Mesenchymal stem cell (in vitro differentiated cells and primary cell): ENCODE data around the gene CCSER1.

Experiments used
- DNase-seq: peaks from one replicate; pipeline ENCODE4 v3.0.0-alpha.2; 2013
- H2AFZ ChIP-seq: one replicate; pipeline ENCODE4 v1.6.1; 2013; ENCODE audit warnings: low read depth, mild to moderate bottlenecking, control low read depth, inconsistent platforms, low read length, moderate library complexity
- H2AK5ac ChIP-seq: 2 replicates; pipeline ENCODE4 v1.6.1; 2013; ENCODE audit warnings: low read length, moderate library complexity, mild to moderate bottlenecking, inconsistent platforms; ENCODE audit not compliant: severe bottlenecking
- H2BK120ac ChIP-seq: one replicate; pipeline ENCODE4 v1.6.1; 2013; ENCODE audit warnings: low read depth, mild to moderate bottlenecking, inconsistent platforms, low read length, moderate library complexity
- H2BK12ac ChIP-seq, 2 experiments: one replicate each; pipeline ENCODE4 v1.6.1; 2013; ENCODE audit warnings: inconsistent platforms in 2 of 2, low read length in 2 of 2, mild to moderate bottlenecking in 2 of 2, moderate library complexity in 2 of 2, control low read depth in 1 of 2
- H2BK15ac ChIP-seq: one replicate; pipeline ENCODE4 v1.6.1; 2013; ENCODE audit warnings: mild to moderate bottlenecking, low read depth, inconsistent platforms; ENCODE audit not compliant: poor library complexity, severe bottlenecking
- H2BK5ac ChIP-seq: 2 replicates; pipeline ENCODE4 v1.6.1; 2013; ENCODE audit warnings: low read depth, mild to moderate bottlenecking, low read length, control low read depth, inconsistent platforms; ENCODE audit not compliant: poor library complexity, severe bottlenecking
- H3K14ac ChIP-seq, 2 experiments: one replicate each; pipeline ENCODE4 v1.6.1; 2013; ENCODE audit warnings: inconsistent platforms in 2 of 2, low read length in 2 of 2, control low read depth in 1 of 2, mild to moderate bottlenecking in 1 of 2, moderate library complexity in 1 of 2
- H3K18ac ChIP-seq, 2 experiments: one replicate each; pipeline ENCODE4 v1.6.1; 2013; ENCODE audit warnings: inconsistent platforms in 2 of 2, low read length in 2 of 2, control low read depth in 1 of 2, low read depth in 1 of 2, mild to moderate bottlenecking in 1 of 2
- H3K23ac ChIP-seq, 2 experiments: one replicate each; pipeline ENCODE4 v1.6.1; 2013; ENCODE audit warnings: inconsistent platforms in 2 of 2, low read length in 2 of 2, mild to moderate bottlenecking in 2 of 2, moderate library complexity in 2 of 2, control low read depth in 1 of 2
- H3K27ac ChIP-seq: 2 replicates; pipeline ENCODE4 v1.5.1; 2013; ENCODE audit warnings: mild to moderate bottlenecking, moderate library complexity, low read length, control low read depth, inconsistent platforms; ENCODE audit not compliant: poor library complexity, severe bottlenecking
- H3K27me3 ChIP-seq, 2 experiments: 2 replicates each; pipeline versions ENCODE4 v1.6.1 to v1.7.0; 2013; ENCODE audit warnings: low read length in 2 of 2, mild to moderate bottlenecking in 2 of 2, moderate library complexity in 2 of 2, control low read depth in 1 of 2, inconsistent platforms in 1 of 2; ENCODE audit not compliant: control insufficient read depth in 1 of 2, insufficient read depth in 1 of 2
- H3K36me3 ChIP-seq, 2 experiments: 2 replicates each; pipeline versions ENCODE4 v1.6.1 to v1.7.0; 2013; ENCODE audit warnings: low read length in 2 of 2, control low read depth in 1 of 2, inconsistent platforms in 1 of 2, low read depth in 1 of 2, mild to moderate bottlenecking in 1 of 2; ENCODE audit not compliant: insufficient read depth in 2 of 2, control insufficient read depth in 1 of 2
- H3K4ac ChIP-seq, 2 experiments: one replicate each; pipeline ENCODE4 v1.6.1; 2013; ENCODE audit warnings: inconsistent platforms in 2 of 2, low read length in 2 of 2, mild to moderate bottlenecking in 2 of 2, moderate library complexity in 2 of 2, control low read depth in 1 of 2, low read depth in 1 of 2
- H3K4me1 ChIP-seq: 2 replicates; pipeline ENCODE4 v1.6.1; 2013; ENCODE audit warnings: low read depth, low read length, control low read depth; ENCODE audit not compliant: control insufficient read depth, insufficient read depth
- H3K4me2 ChIP-seq: 2 replicates; pipeline ENCODE4 v1.6.1; 2013; ENCODE audit warnings: low read length, mild to moderate bottlenecking, inconsistent platforms; ENCODE audit not compliant: poor library complexity, severe bottlenecking
- H3K4me3 ChIP-seq, 2 experiments: 2 replicates each; pipeline versions ENCODE4 v1.5.1 to v1.7.0; 2013; ENCODE audit warnings: low read length in 2 of 2, mild to moderate bottlenecking in 2 of 2, control low read depth in 1 of 2, low read depth in 1 of 2; ENCODE audit not compliant: insufficient read depth in 1 of 2
- H3K79me1 ChIP-seq: replicated peaks from 2 replicates; pipeline ENCODE4 v1.6.1; 2013; ENCODE audit warnings: mild to moderate bottlenecking, control low read depth, low read length, inconsistent platforms; ENCODE audit not compliant: poor library complexity, severe bottlenecking
- H3K9ac ChIP-seq: 2 replicates; pipeline ENCODE4 v1.7.0; 2013; ENCODE audit warnings: mild to moderate bottlenecking, low read length, moderate library complexity
- H3K9me3 ChIP-seq: 2 replicates; pipeline ENCODE4 v1.7.0; 2013; ENCODE audit warnings: mild to moderate bottlenecking, low read length; ENCODE audit not compliant: control insufficient read depth
- H4K8ac ChIP-seq: one replicate; pipeline ENCODE4 v1.6.1; 2013; ENCODE audit warnings: inconsistent platforms, mild to moderate bottlenecking, low read length, moderate library complexity
- H4K91ac ChIP-seq: one replicate; pipeline ENCODE4 v1.6.1; 2013; ENCODE audit warnings: mild to moderate bottlenecking, low read length, inconsistent platforms
- WGBS: methylation state at CpG from one replicate; pipeline ENCODE4 v1.1.7; 2013; ENCODE audit warnings: mixed read lengths; 5-methylcytosine and 5-hydroxymethylcytosine counted together

Gene CCSER1

GRCh38 chr4:90148574-90149148 is 21.5 kb downstream of the CCSER1 start:
- H3K9ac ChIP-seq = no peak overlapping the region
- H2AFZ ChIP-seq = no peak overlapping the region
- H3K4me3 ChIP-seq = no peak overlapping the region
- H2BK15ac ChIP-seq = no peak overlapping the region
- no peak overlapping the region for H4K8ac ChIP-seq
- no peaks in the 10 kb centered on the region for H3K9me3 ChIP-seq
- 83% methylated on average over 1 of the region's 2 CpGs for WGBS
- H2BK120ac ChIP-seq = no peak overlapping the region
- no peak overlapping the region for H3K27ac ChIP-seq
- H3K18ac ChIP-seq = no peak overlapping the region
- no peak for DNase-seq
- no peaks in the 10 kb centered on the region for H3K27me3 ChIP-seq
- H3K4ac ChIP-seq = no peak overlapping the region
- H4K91ac ChIP-seq = no peak overlapping the region
- H2BK5ac ChIP-seq = no peak overlapping the region
- no peak overlapping the region for H3K14ac ChIP-seq
- no peak overlapping the region for H2BK12ac ChIP-seq
- H3K36me3 ChIP-seq = no peaks in the 10 kb centered on the region
- no peaks in the 10 kb centered on the region for H3K4me1 ChIP-seq
- H3K4me2 ChIP-seq = no peak overlapping the region
- H2AK5ac ChIP-seq = no peak overlapping the region
- H3K23ac ChIP-seq = no peak overlapping the region
- H3K79me1 ChIP-seq = no peaks in the 10 kb centered on the region

GRCh38 chr4:90152024-90152423 is 24.8 kb downstream of the CCSER1 start:
- H2AFZ ChIP-seq = no peak overlapping the region
- H4K8ac ChIP-seq = no peak overlapping the region
- H3K27me3 ChIP-seq = no peaks in the 10 kb centered on the region
- H3K14ac ChIP-seq = no peak overlapping the region
- no peak overlapping the region for H3K4me2 ChIP-seq
- no peaks in the 10 kb centered on the region for H3K79me1 ChIP-seq
- no peak overlapping the region for H2AK5ac ChIP-seq
- no peaks in the 10 kb centered on the region for H3K9me3 ChIP-seq
- H3K4me3 ChIP-seq = no peak overlapping the region
- no peak overlapping the region for H3K4ac ChIP-seq
- no peak overlapping the region for H2BK5ac ChIP-seq
- no peak overlapping the region for H3K27ac ChIP-seq
- no peak overlapping the region for H4K91ac ChIP-seq
- no peak overlapping the region for H3K23ac ChIP-seq
- no peak overlapping the region for H3K18ac ChIP-seq
- H3K36me3 ChIP-seq = no peaks in the 10 kb centered on the region
- H3K9ac ChIP-seq = no peak overlapping the region
- H2BK120ac ChIP-seq = no peak overlapping the region
- no peak overlapping the region for H2BK15ac ChIP-seq
- no peak for DNase-seq
- H3K4me1 ChIP-seq = no peaks in the 10 kb centered on the region
- H2BK12ac ChIP-seq = no peak overlapping the region

- H2BK15ac ChIP-seq = no peak overlapping the region
- no peak overlapping the region for H2AK5ac ChIP-seq
- no peak overlapping the region for H2BK5ac ChIP-seq
- H3K14ac ChIP-seq = no peak overlapping the region
- no peak for DNase-seq
- no peak overlapping the region for H2BK12ac ChIP-seq
- H3K4me3 ChIP-seq = no peak overlapping the region
- H3K79me1 ChIP-seq = no peaks in the 10 kb centered on the region
- no peak overlapping the region for H4K8ac ChIP-seq
- no peak overlapping the region for H2AFZ ChIP-seq
- H3K4ac ChIP-seq = no peak overlapping the region
- H3K23ac ChIP-seq = no peak overlapping the region
- WGBS = 70% methylated on average over 1 of the region's 1 CpG
- no peak overlapping the region for H3K9ac ChIP-seq
- no peak overlapping the region for H3K18ac ChIP-seq
- no peak overlapping the region for H3K4me2 ChIP-seq
- H3K9me3 ChIP-seq = no peaks in the 10 kb centered on the region
- no peak overlapping the region for H4K91ac ChIP-seq
- H3K27ac ChIP-seq = no peak overlapping the region
- H3K36me3 ChIP-seq = no peaks in the 10 kb centered on the region
- H2BK120ac ChIP-seq = no peak overlapping the region
- H3K4me1 ChIP-seq = no peaks in the 10 kb centered on the region
- no peaks in the 10 kb centered on the region for H3K27me3 ChIP-seq
These were observed 32.0 kb downstream of the CCSER1 start for GRCh38 chr4:90159193-90159592.

- 25% methylated on average over 1 of the region's 1 CpG for WGBS
- no peak for DNase-seq
- no peak overlapping the region for H2BK15ac ChIP-seq
These were observed 32.9 kb downstream of the CCSER1 start for GRCh38 chr4:90160044-90160443.

More at GRCh38 chr4:90160044-90160443, 32.9 kb downstream of the CCSER1 start:
- Histone ChIP-seq H2BK120ac (no peak overlapping the region), H2BK12ac (no peak overlapping the region), H4K8ac (no peak overlapping the region), H4K91ac (no peak overlapping the region), H3K18ac (no peak overlapping the region), H3K27ac (no peak overlapping the region), H3K14ac (no peak overlapping the region), H2BK5ac (no peak overlapping the region), H3K36me3 (no peaks in the 10 kb centered on the region), H3K9ac (no peak overlapping the region), H3K4me2 (no peak overlapping the region), H3K79me1 (no peaks in the 10 kb centered on the region), H3K4me1 (no peaks in the 10 kb centered on the region), H3K27me3 (no peaks in the 10 kb centered on the region), H3K23ac (no peak overlapping the region), H2AK5ac (no peak overlapping the region), H2AFZ (no peak overlapping the region), H3K4ac (no peak overlapping the region), H3K9me3 (no peaks in the 10 kb centered on the region), H3K4me3 (no peak overlapping the region)
